Endothelial cell of umbilical vein (primary cell): ENCODE results near the gene OTOS.

ENCODE experiments used
- EZH2 ChIP-seq: IDR thresholded peaks from 2 replicates; pipeline ENCODE4 v1.6.1; 2012; ENCODE audit warnings: borderline replicate concordance, low read depth, mild to moderate bottlenecking, moderate library complexity, low read length, inconsistent platforms; ENCODE audit not compliant: severe bottlenecking
- JUN ChIP-seq: IDR thresholded peaks from 2 replicates; pipeline ENCODE4 v1.6.1; 2011; ENCODE audit warnings: borderline replicate concordance, low read depth; ENCODE audit not compliant: insufficient read length, insufficient read depth
- POLR2A ChIP-seq: IDR thresholded peaks from 2 replicates; pipeline ENCODE4 v1.6.1; 2012; ENCODE audit warnings: low read depth, mild to moderate bottlenecking, control low read depth, low read length
- TF ChIP-seq, protein P1 (sequence below), 2 donors: IDR thresholded peaks; 1 replicate in 1 of 2; 2 replicates in 1 of 2; pipeline ENCODE4 v1.5.1; 2011; ENCODE audit warnings: low read length in 2 of 2, mild to moderate bottlenecking in 2 of 2, moderate library complexity in 2 of 2, control low read depth in 1 of 2, inconsistent platforms in 1 of 2, low read depth in 1 of 2; ENCODE audit not compliant: insufficient read depth in 1 of 2; ENCODE audit errors: extremely low read depth in 1 of 2
- TF ChIP-seq, protein P2 (sequence below): IDR thresholded peaks from 2 replicates; pipeline ENCODE4 v1.6.1; 2011; ENCODE audit not compliant: insufficient read depth, insufficient read length

DNA sequence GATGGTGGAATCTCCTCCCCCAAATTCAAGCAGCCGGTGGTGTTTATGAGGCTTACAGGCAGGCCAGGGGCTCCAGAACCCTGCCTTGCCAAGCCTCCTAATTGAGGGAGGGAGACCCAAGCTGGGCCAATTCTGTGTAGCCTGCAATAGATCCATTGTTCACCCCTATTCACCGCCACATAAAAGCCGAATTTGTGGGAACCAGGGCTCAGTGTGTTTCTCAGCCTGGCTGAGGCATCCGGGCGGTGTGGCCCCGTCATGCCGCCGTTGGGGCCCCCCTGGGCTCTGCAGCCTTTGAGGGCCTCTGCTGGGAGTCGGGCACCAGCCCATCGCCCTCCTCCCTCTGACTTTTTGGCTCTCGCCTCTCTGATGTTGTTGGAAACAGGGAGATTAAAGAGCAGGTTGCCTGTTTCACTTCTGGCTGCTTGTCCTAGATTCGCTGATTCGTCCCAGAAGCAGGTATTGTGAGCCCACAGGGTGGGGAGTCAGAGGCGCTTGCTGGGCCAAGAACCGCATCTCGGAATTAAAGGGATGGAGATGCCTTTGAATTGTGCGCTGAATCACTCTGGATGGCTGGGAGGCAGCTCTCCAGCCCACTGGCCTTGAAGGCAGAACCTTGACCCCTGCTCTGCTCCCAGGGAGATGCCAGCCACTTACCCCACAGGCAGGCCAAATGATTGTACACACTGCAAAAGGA lies 14.7 kb upstream of the OTOS start:
- TF ChIP-seq, protein P1, sequence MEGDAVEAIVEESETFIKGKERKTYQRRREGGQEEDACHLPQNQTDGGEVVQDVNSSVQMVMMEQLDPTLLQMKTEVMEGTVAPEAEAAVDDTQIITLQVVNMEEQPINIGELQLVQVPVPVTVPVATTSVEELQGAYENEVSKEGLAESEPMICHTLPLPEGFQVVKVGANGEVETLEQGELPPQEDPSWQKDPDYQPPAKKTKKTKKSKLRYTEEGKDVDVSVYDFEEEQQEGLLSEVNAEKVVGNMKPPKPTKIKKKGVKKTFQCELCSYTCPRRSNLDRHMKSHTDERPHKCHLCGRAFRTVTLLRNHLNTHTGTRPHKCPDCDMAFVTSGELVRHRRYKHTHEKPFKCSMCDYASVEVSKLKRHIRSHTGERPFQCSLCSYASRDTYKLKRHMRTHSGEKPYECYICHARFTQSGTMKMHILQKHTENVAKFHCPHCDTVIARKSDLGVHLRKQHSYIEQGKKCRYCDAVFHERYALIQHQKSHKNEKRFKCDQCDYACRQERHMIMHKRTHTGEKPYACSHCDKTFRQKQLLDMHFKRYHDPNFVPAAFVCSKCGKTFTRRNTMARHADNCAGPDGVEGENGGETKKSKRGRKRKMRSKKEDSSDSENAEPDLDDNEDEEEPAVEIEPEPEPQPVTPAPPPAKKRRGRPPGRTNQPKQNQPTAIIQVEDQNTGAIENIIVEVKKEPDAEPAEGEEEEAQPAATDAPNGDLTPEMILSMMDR (IDR thresholded peaks at IDR 0.05; ENCODE audit: extremely low read depth in 1 of 2, insufficient read depth in 1 of 2, low read depth in 1 of 2, low read length in 2 of 2), result no peak
- TF ChIP-seq EZH2 (no peak), POLR2A (no peak), JUN (no peak)
- TF ChIP-seq, protein P2, sequence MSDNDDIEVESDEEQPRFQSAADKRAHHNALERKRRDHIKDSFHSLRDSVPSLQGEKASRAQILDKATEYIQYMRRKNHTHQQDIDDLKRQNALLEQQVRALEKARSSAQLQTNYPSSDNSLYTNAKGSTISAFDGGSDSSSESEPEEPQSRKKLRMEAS, result no peak
